NCI-H1092 (cell line): Measurements from ENCODE around the gene AGAP1.
"Not testable (repeated sequence)": the region's sequence is repeated elsewhere in the genome, so short reads cannot be mapped to it uniquely, and the experiment has no call there.

Experiments used
- DNase-seq: peaks from one replicate; lab custom pipeline; 2025; lab: John Stamatoyannopoulos, UW

Gene AGAP1

DNA sequence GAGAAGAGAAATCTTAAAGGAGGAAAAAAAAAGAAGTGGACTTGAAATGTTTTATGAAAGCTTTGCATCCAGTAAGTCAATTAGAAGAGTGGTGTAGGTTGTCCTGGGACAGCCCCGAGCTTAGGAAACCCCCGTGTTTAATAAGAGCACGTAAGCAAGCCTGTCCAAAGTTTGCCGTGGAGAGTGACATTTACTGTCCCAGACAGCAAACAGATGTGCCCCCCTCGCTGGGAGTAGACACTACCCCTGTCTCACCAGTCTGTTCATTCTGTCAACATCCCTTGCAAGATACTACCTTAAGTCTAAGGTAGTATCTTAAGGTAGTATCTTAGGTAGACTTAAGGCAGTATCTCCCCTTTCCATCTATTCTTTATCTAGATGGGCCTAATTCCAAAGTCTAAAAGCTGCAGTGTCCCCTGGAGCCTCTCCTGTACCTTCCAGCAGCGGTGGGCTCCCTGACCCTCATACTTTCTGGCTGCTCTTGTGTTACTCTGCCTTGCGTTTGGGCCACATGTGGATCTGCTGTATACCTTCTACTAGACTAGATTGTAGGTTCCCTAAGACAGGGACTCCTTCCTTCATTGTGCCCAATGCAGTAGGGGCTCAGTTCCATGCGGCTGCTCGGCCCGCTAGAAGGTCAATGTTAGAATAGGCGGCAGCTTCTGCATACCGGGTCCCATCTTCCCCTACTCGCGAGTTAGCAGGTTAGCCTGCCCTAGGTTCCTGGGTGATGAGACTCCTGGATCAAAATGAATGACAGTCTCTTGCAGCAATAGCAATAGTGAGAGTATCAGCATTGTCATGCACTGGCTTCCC, 430.2 kb downstream of the AGAP1 start:
- no peak for DNase-seq

DNA sequence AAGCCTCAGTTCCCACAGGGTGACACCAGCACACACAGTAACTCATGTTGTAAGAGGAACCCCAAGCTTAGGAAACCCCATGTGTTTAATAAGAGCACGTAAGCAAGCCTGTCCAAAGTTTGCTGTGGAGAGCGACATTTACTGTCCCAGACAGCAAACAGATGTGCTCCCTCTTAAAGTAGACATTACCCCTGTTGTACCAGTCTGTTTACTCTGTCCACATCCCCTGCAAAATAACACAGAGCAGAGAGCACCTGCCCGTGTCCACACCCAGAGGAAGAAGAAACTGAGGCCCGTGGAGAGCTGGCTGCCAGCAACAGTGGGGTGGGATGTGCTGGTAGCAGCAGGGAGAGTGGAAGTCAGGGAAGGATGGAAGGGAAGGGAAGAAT, 430.8 kb downstream of the AGAP1 start:
- no peak for DNase-seq

DNA sequence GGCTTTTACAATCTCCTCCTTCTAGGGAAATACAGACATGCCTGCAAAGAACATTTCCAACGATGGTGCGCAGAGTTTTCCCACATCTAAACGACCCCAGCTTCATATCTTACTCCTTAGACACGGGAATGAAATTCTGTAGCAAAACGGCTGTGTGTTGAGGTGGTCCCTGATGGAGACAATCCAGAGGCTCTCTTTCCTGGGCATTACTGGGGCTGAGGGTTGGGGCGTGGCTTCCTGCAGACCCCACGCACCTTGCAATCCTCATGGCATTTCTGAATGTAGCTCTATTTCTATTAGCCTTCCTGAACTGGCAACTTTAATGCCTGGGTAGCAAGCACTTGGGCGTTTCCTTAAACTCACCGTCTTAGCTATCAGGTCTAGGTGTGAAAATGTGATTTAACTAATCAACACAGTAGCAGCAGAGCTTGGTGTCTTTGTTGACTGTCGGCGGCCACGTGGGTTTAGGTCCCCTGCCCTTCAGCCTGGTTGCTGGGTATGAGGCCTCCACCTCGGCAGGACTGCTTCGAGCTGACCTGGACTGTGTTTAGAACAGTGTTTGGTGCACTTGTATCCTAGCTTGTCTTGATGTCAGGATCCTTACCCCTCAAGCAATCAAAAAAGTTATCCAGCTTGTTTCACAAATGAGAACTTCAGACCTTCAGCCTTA, 431.5 kb downstream of the AGAP1 start:
- no peak for DNase-seq

DNA sequence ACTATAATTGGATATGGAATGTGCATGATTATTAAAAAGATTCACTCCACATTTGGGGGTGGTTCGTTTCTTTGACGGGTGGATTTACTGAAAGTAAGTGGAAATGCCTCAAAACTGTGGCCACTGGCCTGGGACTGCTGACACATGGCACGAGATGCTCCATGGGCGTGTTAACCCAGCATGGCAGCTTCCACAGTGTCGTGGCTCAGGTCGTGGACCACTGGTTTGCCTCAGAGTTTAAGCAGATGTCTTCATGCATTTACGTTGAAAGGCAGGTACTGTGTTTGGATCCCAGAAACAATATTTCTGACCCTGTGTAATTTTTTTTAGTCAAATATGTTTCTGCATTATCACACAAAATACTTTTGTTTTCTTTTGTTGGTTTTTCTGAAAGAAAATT, 432.4 kb downstream of the AGAP1 start:
- DNase-seq: no peak

DNA sequence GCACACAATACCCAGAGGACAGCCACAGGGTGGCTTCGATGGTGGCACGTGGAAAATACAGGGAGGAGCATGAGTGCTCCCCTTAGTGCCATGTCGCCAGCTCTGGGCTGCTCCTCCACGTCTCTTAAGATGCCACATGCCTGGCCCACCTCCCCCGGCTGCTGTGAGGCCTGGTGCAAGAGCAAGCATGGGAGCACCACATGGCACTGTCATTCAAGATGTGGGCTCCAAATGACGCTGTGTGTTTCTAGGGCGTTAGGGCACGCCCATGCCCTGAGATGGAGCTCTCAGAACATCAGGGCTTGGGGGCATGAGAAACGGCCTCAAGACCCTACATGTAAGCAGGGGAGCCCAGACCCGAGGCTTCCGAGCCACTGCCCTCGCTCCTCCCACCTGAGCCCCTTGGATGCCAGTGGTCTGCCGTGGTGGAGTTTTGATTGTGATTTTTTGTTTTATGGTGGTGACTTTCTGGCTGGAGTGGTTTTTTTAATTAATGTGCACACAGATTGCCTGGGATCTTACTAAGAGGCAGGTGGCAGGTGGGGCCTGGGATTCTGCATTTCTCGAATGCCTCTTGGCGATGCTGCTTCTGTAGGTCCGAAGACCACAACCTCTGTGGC, 435.0 kb downstream of the AGAP1 start:
- no peak for DNase-seq

DNA sequence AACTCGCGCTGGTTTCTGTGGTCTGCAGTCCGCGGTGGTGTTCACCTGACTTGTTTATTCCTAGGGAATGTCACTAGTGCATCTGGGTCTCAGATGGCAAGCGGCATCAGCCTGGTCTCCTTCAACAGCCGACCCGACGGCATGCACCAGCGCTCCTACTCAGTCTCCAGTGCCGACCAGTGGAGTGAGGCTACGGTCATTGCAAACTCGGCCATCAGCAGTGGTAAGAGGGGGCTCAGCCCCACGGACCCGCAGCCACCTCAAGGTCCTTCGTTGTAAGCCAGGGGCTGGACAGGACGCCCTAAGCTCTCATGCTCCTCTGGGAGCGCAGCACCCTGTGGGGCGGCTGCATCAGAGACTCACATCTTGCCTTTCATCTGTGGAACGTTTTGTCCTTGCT, 436.9 kb downstream of the AGAP1 start:
- no peak for DNase-seq

DNA sequence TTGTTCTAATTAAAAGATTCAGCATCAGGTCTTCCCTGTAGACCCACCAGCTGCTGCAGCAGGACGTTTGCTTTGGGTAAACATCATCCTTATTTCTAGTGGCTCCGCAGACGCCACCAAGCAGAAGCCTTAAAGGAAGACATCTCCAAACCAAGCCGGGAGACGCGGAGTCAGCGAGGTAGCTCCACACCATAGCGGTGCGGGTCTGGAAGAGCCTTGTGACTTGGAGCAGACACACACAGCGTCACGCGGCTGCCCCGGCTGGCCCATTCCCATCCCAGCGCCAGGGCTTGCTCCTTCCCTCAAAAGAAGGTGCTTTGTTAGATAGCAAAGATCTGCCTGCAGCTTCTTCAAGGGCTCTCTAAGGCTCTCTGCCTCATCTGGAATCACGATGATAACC, 437.8 kb downstream of the AGAP1 start:
- no peak for DNase-seq

DNA sequence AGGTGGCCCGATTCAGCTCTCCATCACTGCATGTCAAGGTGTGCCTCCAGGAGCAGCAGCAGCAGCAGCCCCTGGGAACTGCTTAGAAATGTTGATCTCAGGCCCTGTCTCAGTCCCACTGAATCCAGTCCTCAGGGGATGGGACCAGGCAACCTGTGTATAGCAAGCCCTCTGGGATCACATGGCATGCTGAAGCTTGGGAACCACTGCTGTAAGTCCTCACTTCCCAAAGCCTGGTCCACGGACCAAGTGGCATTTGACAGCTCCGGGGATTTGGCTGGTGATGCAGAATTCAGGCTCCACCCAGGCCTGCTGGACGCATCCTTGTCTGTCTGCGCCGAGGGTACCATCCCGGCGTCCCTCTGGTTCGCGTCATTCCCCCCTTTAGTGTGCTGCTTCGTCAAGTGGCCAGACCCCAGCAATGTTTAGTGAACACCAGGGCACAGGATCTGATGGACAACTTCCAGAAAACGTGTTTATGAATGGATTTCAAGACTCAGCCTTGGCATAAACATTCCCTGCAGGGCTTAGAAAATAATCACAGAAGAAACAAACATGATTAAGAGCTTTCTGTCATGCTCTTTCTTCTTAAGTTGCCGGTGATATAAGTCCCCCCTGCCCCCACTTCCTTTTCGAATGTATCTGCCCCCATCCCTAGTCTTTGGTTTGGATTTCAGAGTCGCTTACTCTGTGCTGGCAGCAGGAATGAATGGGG, 440.4 kb downstream of the AGAP1 start:
- DNase-seq: no peak

DNA sequence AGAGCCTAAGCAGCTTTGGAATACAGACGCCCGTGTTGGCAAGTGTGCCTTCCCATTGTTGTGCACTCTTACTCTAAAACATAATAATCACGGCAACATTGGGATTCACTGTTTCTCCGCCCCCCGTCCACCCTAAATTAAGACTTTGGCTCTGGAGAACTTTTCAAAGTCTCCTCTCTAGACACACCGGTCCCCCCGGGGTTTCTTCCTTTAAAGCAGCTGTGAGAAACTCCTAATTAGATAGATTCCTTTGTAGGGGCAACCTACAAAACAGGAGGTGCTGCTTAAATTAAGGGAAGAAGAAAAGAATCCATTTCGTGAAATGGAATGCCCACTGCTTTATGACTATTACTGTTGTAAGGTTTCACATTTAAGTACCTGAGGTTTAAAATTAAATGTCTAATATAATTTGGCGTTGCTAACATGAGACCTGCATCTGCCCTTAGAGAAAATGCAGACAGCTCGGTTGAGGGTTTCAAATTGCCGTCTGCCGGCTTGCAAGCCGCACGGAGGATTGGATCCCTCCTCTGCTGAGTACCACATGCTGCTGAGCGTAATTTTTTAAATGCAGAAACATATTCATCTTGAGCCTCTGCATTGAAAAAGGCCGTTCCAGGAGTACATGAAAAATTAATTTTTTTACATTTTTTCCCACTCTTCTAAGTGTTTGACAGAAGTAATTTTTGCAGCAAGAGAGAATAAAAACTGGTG, 441.1 kb downstream of the AGAP1 start:
- DNase-seq: no peak

DNA sequence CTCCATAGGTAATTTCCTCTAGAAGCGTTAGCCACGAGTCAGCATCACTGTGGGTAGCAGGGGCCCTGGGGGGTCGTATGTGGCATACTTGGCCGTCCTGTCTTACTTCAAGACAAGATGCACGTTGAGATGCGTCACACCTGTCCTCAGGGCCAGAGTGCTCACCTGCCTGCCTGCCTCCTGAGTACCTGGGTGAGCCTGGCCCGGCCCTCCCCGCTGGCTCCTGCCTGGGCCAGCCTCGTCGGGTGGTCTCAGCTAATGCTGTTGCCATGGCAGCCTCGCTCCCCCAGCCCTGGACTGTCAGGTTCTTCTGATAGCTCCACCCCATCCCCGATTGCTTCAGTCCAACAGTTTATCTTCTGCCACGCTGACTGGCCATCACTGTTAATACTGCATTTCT, 441.9 kb downstream of the AGAP1 start:
- DNase-seq: no peak

DNA sequence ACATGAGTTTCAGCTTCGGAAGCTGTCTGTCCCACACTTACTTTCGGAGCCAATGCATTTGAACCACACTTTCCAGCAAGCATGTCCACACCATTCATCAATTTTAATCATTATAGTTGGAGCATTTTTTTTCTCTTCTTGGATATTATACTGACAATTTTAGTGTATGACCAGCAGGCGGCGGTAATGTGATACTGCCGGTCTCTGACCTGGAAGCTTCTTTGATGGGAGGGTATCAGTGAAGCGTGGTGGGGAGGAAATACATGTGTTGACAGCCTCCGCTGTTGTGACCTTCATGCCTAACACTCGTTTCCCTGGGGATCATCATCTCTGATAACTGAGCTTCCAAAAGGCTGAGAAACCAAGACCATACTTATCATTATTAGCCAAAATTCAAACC, 442.6 kb downstream of the AGAP1 start:
- no peak for DNase-seq

DNA sequence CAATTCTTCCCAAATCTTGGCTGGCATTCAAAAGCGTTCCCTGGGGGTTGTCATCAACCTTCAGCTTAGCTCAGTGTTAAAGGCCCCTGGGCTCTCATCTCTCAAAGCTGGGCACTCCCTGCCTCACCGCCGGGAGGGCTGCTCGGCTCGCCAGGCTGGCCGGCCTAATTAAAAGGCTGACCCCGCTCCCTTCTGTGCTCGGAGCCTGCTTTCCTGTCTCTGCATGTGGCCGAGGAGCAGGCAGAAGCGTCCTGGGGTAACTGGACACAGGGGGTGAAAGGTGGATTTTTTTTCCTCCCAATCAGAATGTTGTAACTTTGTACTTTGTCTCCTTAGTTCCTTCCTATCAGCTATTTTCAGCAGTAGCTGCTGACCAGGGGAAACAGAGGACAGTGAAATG, 443.2 kb downstream of the AGAP1 start:
- no peak for DNase-seq

DNA sequence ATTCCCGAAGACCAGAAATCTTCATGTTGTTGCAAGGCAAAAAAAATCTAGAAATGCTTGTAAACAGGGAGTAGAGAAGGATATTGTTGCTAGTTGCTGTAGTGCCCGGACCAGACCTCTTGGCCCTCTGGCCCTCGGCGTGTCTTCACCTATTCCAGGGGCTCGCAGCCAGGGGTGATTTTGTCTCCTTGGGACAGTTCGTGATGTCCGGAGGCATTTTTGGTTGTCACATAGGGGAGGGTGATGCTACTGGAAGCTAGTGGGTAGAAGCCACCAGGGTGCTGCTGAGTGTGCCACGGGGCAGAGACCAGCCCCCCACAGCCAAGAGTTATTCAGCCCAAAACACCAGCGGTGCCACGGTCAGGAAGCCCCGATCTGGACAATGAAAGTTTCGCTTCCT, 443.7 kb downstream of the AGAP1 start:
- no peak for DNase-seq

DNA sequence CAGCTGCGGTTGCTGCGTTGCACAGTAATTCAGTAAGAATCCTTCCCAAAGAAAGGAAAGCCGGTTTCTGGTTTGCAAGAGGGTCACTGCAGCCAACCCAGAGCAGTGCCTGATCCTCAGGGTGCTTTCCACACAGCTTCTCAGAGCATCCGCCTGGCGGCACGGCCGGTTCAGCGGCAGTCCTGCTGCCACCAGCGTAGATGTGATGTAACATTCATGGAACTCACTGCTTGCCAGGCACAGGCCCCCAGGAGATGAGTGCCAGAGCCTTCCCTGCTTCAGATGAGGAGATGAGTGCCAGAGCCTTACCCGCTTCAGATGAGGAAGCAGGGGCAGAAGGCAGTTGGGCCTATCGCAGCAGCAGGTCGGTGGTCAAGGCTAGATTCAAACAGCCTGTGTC, 444.1 kb downstream of the AGAP1 start:
- DNase-seq: no peak

DNA sequence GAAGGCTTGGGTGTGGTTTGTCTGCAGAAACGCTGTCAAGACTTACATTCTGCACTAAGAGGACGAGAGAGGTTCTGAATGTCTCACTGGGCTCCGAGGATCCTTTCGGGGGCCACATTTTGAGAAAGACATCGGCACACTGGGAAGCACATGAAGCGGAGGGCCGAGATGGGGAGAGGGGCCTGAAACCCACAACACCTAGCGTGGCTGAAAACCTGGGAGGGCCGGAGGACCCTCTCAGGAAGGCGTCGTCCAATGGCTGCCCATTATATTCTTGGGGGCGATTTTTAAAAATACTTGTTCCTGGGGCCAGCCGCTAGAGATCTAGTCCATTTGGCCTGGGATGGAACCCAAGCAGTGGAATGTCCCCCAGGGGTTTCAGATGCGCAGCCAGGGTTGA, 444.8 kb downstream of the AGAP1 start:
- no peak for DNase-seq

DNA sequence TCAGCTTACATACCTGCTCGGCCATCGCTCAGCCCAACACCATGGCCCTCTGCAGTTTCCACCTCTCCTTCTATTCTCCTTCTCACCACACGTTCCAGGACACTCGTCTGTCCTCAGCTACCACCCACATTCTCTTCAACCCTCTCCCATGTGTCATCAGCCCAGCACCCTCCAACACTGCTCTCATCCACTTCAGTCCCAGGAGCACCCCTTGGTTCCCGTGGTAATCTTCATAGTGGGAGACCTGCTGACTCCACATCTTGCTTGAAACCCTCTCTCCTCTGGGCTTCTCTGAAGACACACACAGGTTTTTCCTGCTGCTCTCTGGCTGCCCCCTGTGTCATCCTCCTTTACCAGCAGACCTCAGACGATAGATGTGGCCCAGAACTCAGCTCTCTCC, 445.6 kb downstream of the AGAP1 start:
- no peak for DNase-seq

DNA sequence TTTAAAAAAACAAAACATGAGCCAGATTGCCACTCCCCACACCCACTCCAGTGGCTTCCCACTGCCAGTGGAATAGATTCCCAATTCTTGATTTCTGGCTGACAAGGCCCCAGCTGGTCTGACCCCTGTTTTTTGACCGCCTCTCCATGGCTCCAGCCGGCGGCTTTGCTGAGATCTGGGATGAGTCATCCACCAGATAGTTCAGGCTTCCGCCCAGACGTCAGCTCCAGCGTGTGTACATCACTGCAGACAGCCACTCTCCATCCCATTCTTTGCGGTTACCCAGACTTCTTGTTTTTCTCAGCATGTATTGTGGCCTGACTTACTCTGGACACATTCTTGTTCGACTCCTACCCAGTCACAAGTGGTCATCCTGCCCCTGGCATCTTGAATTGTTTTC, 446.5 kb downstream of the AGAP1 start:
- DNase-seq: no peak

DNA sequence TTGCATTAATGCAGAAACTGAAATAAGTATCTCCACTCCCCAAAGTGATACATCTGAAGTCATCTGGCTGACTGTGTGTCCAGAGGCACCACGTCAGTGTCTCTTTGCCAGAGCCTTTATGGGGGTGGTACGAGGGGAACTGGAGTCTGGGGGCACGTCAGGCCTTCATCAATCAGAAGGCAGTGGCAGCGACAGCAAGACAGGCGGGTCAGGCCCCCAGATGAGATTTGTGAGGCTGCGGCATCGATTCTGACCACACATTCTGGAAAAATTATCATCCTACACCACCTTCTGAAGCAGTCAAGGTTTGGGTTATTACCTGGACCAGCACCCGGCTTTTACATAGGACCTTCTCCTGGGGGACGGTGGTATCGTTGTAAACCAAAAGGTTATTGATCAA, 450.7 kb downstream of the AGAP1 start:
- DNase-seq: no peak

DNA sequence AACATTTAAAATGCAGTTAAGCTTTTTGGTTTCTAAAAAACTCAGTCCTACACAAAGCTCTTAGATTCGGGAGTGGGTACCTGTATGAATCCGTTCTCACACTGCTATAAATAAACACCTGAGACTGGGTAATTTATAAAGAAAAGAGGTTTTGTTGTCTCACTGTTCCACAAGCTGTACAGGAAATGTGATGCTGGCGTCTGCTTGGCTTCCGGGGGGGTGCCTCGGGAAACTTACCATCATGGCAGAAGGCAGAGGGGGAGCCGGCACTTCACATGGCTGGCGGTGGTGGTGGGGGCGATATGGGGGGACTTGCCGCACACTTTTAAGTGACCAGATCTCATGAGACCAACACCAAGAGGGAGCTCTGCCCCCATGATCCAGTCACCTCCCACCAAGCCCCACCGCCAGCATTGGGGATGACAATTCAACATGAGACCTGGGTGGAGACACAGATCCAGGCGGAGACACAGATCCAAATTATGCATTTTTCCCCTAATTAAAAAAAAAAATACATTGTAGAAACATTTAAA, 451.8 kb downstream of the AGAP1 start:
- no peak for DNase-seq

DNA sequence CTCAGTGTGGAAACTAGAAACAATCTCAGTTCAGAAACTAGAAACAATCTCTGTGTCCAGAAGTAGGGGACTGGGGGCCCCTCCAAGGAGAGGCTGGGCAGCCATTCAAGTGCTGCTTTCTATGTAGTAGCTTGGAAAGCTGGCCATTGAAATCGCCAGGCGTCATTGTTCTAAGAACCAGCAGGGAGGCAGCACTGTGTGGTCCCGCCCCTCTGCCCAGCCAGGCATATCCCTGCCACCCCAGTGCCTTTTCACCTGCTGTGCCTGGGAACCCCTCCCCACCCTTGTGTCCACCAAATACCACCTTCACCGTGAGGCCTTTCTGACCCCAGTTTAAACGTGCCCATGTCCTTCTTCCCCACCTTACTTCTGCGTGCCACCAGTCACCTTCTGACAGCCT, 452.7 kb downstream of the AGAP1 start:
- no peak for DNase-seq

DNA sequence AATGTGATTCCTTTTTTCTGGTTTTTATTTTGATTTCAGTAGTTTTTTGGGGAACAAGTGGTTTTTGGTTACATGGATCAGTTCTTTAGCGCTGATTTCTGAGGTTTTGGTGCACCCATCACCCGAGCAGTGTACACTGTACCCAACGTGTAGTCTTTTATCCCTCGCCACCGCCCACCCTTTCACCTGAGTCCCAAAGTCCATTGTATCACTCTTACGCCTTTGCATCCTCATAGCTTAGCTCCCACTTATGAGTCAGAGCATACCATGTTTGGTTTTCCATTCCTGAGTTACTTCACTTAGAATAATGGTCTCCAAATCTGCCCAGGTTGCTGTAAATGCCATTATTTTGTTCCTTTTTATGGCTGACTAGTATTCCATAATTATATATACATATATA, 453.2 kb downstream of the AGAP1 start:
- DNase-seq: not testable (repeated sequence)
